NK-92 treated with Interleukin-12 subunit alpha and Interleukin-12 subunit beta, amount 100 ng/mL, for 24 hours (cell line): Measurements from ENCODE around the gene ULBP3.

Source experiments
- DNase-seq: peaks from one replicate; lab custom pipeline; 2025; lab: John Stamatoyannopoulos, UW

Gene ULBP3

GRCh38 chr6:150068720-150069648 lies at the start of gene ULBP3:
Gene ULBP3 (minus strand): TSS chr6:150069121. CDS start chr6:150069066, 55 bp downstream.
- DNase-seq = no peak

- no peak for DNase-seq
Observed at GRCh38 chr6:150118627-150119026, 49.7 kb upstream of the ULBP3 start.

- DNase-seq = no peak
Observed at GRCh38 chr6:150118203-150118602, 49.3 kb upstream of the ULBP3 start.

- no peak for DNase-seq
Observed at GRCh38 chr6:150116200-150116800, 47.4 kb upstream of the ULBP3 start.

GRCh38 chr6:150115769-150116168 lies 46.8 kb upstream of the ULBP3 start:
- no peak for DNase-seq

GRCh38 chr6:150112233-150112632 lies 43.3 kb upstream of the ULBP3 start:
- DNase-seq = no peak

- no peak for DNase-seq
Observed at GRCh38 chr6:150102750-150103270, 33.9 kb upstream of the ULBP3 start.

- no peak for DNase-seq
Observed at GRCh38 chr6:150100745-150101144, 31.8 kb upstream of the ULBP3 start.

- no peak for DNase-seq
Observed at GRCh38 chr6:150099953-150100352, 31.0 kb upstream of the ULBP3 start.

- DNase-seq = no peak
Observed at GRCh38 chr6:150099546-150099945, 30.6 kb upstream of the ULBP3 start.

GRCh38 chr6:150098155-150098554 lies 29.2 kb upstream of the ULBP3 start:
- no peak for DNase-seq

GRCh38 chr6:150093397-150093796 lies 24.5 kb upstream of the ULBP3 start:
- no peak for DNase-seq

- DNase-seq = no peak
Observed at GRCh38 chr6:150091476-150091875, 22.6 kb upstream of the ULBP3 start.

GRCh38 chr6:150090328-150090727 lies 21.4 kb upstream of the ULBP3 start:
- DNase-seq = no peak

GRCh38 chr6:150088481-150089154 lies 19.7 kb upstream of the ULBP3 start:
- DNase-seq = no peak

- no peak for DNase-seq
Observed at GRCh38 chr6:150087336-150087735, 18.4 kb upstream of the ULBP3 start.

GRCh38 chr6:150086026-150086425 lies 17.1 kb upstream of the ULBP3 start:
- DNase-seq = no peak

GRCh38 chr6:150084426-150084825 lies 15.5 kb upstream of the ULBP3 start:
- no peak for DNase-seq

GRCh38 chr6:150083839-150084238 lies 14.9 kb upstream of the ULBP3 start:
- DNase-seq = no peak

GRCh38 chr6:150081702-150082101 lies 12.8 kb upstream of the ULBP3 start:
- DNase-seq = no peak

GRCh38 chr6:150079604-150080003 lies 10.7 kb upstream of the ULBP3 start:
- no peak for DNase-seq

GRCh38 chr6:150078788-150079187 lies 9.9 kb upstream of the ULBP3 start:
- DNase-seq = no peak
